ENCODE measurements around the gene CEP290. TPM values are rescaled to one million over a fixed set of nuclear protein-coding genes. Genes with fewer than 3 reads are reported as not detected.
"Not testable (repeated sequence)": the region's sequence is repeated elsewhere in the genome, so short reads cannot be mapped to it uniquely, and the experiment has no call there.

Gene CEP290
- total RNA-seq, 1 donor from 2014 or later, result 27.5 TPM

DNA sequence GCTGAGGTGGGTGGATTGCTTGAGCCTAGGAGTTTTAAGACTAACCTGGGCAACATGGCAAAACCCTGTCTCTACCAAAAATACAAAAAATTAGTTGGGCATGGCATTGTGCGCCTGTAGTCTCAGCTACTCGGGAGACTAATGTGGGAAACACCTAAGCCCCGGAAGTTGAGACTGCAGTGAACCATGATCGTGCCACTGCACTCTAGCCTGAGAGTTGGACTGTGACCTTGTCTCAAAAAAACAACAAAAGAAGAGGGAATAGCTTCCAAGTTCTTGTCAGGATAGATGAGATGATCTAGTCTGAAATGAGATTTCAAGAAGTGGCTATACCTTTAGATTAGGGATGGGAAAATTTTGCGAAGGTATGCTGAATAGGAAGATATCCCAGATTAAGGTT, 97.9 kb downstream of the CEP290 start:
- DNase-seq (ENCODE audit: low read depth, low spot score), result no peak
- H3K36me3 Mint-ChIP-seq (ENCODE audit: low read depth), result peaks cover 25% of the 10 kb centered on the region
- H3K4me1 Mint-ChIP-seq, result peaks cover 9% of the 10 kb centered on the region
- H3K27me3 Mint-ChIP-seq (ENCODE audit: low read depth), result no peaks in the 10 kb centered on the region
- TF ChIP-seq, protein P1, sequence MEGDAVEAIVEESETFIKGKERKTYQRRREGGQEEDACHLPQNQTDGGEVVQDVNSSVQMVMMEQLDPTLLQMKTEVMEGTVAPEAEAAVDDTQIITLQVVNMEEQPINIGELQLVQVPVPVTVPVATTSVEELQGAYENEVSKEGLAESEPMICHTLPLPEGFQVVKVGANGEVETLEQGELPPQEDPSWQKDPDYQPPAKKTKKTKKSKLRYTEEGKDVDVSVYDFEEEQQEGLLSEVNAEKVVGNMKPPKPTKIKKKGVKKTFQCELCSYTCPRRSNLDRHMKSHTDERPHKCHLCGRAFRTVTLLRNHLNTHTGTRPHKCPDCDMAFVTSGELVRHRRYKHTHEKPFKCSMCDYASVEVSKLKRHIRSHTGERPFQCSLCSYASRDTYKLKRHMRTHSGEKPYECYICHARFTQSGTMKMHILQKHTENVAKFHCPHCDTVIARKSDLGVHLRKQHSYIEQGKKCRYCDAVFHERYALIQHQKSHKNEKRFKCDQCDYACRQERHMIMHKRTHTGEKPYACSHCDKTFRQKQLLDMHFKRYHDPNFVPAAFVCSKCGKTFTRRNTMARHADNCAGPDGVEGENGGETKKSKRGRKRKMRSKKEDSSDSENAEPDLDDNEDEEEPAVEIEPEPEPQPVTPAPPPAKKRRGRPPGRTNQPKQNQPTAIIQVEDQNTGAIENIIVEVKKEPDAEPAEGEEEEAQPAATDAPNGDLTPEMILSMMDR (conservative IDR thresholded peaks at IDR 0.05), result no peak
- no peak overlapping the region for H3K27ac Mint-ChIP-seq (ENCODE audit: unreplicated experiment)
- no peaks in the 10 kb centered on the region for H3K9me3 Mint-ChIP-seq
- H3K4me3 Mint-ChIP-seq, result no peak overlapping the region

DNA sequence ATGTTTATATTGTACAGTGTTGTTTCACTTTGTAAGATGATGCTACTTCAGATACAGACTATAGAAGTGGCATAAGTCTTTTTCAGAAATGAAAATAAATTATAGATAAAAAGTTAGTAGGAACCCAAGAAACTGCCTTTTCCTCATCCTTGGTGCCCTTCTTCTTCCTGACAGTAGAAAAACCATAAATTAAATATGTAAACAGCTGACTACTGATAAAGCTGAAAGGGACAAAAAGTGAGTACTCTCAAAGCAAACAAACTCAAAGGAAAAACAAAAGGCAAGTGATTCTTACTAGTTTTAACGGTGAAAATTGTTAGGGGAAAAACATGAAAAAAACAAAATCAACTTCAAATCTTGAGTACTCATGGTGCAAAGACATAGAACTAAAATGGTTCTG, 104.1 kb downstream of the CEP290 start:
- no peak overlapping the region for H3K27ac Mint-ChIP-seq (ENCODE audit: unreplicated experiment)
- peaks cover 46% of the 10 kb centered on the region for H3K4me1 Mint-ChIP-seq
- TF ChIP-seq, protein P1 (conservative IDR thresholded peaks at IDR 0.05), result no peak
- no peaks in the 10 kb centered on the region for H3K27me3 Mint-ChIP-seq (ENCODE audit: low read depth)
- H3K36me3 Mint-ChIP-seq (ENCODE audit: low read depth), result no peaks in the 10 kb centered on the region
- DNase-seq (ENCODE audit: low read depth, low spot score), result no peak
- H3K9me3 Mint-ChIP-seq, result no peaks in the 10 kb centered on the region
- peak overlapping the region; percentile 54 for H3K4me3 Mint-ChIP-seq

DNA sequence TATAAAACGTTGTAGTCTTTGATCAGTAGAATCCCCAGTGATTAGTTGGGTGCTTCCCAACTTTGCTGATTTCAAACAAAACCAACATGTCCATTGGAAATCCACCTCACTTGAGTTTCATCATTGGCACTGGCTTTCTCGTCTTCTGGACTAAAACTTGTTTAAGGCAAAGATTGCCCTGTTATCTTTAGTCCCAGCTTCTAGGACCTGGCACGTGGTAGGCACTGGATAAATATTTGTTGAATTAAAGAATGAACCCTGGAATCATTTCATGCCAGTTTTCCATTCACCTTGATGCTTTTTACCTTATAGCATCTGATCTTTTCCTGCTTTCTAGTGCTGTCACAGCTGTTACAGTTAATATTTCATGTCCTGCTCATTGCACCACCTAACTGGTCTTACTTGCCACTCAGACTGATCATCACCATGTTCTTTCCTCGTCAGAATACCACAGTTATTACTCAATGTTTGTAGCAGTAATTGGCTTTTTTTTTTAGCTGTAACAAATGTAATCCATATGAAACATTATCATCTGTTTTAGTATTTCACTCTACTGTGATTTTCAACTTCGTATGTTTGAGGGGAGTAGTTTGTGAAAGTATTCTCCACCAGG, 105.4 kb downstream of the CEP290 start:
- Mint-ChIP-seq H3K36me3 (ENCODE audit: low read depth) (no peaks in the 10 kb centered on the region), H3K9me3 (peaks cover 5% of the 10 kb centered on the region), H3K4me3 (peak overlapping the region; percentile 98), H3K4me1 (peaks cover 39% of the 10 kb centered on the region), H3K27me3 (ENCODE audit: low read depth) (no peaks in the 10 kb centered on the region), H3K27ac (ENCODE audit: unreplicated experiment) (peak overlapping the region; percentile 57)
- TF ChIP-seq, protein P1 (conservative IDR thresholded peaks at IDR 0.05), result no peak
- no peak for DNase-seq (ENCODE audit: low read depth, low spot score)

DNA sequence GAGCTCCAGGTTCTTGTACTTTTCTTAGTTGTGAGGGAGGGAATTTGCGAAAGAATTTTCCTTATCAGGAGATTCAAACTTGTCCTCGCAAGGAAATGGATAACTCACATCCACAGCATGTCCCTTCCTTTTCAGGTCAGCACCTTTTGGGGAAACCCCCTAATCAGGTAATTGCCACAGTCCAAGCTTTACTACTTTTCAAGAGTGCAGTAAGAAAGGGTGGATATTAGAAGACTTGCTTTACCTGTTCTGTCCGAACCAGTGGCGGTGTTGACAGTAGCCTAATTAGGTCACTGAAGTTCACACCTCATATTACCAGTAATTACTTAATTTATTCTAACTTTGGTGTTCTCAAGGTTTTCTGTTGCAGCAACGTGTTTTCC, 106.0 kb downstream of the CEP290 start:
- TF ChIP-seq, protein P1 (conservative IDR thresholded peaks at IDR 0.05), result no peak
- peak overlapping the region; percentile 57 for H3K27ac Mint-ChIP-seq (ENCODE audit: unreplicated experiment)
- no peak for DNase-seq (ENCODE audit: low read depth, low spot score)
- H3K4me3 Mint-ChIP-seq, result peak overlapping the region; percentile 98
- peaks cover 6% of the 10 kb centered on the region for H3K9me3 Mint-ChIP-seq
- no peaks in the 10 kb centered on the region for H3K36me3 Mint-ChIP-seq (ENCODE audit: low read depth)
- no peaks in the 10 kb centered on the region for H3K27me3 Mint-ChIP-seq (ENCODE audit: low read depth)
- peaks cover 39% of the 10 kb centered on the region for H3K4me1 Mint-ChIP-seq

DNA sequence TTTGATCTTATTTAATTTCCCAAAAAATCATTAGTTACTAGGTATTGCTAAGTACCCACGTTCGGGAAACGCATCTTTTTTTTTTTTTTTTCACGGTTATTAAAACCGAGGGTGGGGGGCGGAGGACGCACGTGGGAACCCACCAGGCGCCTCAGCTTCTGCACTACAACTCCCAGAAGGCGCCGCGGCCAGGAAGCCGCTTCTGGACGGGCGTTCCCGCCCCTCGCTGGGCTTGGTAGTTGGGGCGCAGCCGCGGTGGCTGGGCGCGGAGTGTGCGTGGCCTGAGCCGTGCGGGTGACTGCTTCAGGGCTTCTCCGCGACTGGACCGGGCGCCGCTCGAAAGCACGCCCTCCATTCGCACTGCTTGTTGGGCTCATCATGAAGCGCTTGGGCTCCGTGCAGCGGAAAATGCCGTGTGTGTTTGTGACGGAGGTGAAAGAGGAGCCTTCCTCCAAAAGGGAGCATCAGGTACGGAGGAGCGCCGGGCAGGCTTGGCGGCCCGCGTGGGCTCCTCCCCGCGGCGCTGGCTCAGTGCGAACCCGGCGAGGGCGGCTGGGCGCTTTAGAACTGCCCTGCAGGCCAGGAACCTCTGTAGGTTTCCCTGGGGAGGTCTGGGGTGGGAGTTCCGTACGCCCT, 106.5 kb downstream of the CEP290 start:
- peaks cover 6% of the 10 kb centered on the region for H3K9me3 Mint-ChIP-seq
- DNase-seq (ENCODE audit: low read depth, low spot score), result peak; percentile 79
- H3K27ac Mint-ChIP-seq (ENCODE audit: unreplicated experiment), result peak overlapping the region; percentile 97
- no peaks in the 10 kb centered on the region for H3K36me3 Mint-ChIP-seq (ENCODE audit: low read depth)
- H3K4me1 Mint-ChIP-seq, result peaks cover 39% of the 10 kb centered on the region
- peak overlapping the region; percentile 98 for H3K4me3 Mint-ChIP-seq
- no peaks in the 10 kb centered on the region for H3K27me3 Mint-ChIP-seq (ENCODE audit: low read depth)
- TF ChIP-seq, protein P1 (conservative IDR thresholded peaks at IDR 0.05), result no peak

DNA sequence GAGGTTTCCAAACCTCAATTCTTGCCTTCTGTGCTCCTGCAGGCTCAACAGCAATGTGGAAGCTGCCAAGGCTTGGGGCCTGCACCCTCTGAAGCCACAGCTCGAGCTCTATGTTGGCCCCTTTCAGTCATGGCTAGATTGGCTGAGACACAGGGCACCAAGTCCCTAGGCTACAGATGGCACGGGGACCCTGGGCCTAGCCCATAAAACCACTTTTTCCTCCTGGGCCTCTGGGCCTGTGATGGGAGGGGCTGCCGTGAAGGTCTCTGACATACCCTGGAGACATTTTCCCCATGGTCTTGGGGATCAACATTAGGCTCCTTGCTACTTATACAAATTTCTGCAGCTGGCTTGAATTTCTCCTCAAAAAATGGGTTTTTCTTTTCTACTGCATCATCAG, 110.7 kb downstream of the CEP290 start:
- H3K4me3 Mint-ChIP-seq; H3K9me3 Mint-ChIP-seq; DNase-seq (ENCODE audit: low read depth, low spot score); H3K27ac Mint-ChIP-seq (ENCODE audit: unreplicated experiment); H3K36me3 Mint-ChIP-seq (ENCODE audit: low read depth); H3K27me3 Mint-ChIP-seq (ENCODE audit: low read depth): not testable (repeated sequence)
- H3K4me1 Mint-ChIP-seq, result peaks cover 11% of the 10 kb centered on the region

Data from neural crest cell (in vitro differentiated cells).